ENCODE results near the gene RASA2. TPM values are rescaled to one million over a fixed set of nuclear protein-coding genes. Genes with fewer than 3 reads are reported as not detected.

The RASA2 gene
- polyA plus RNA-seq, 1 donor (not counting 4 experiments of a cell fraction or from before 2014, with no cell fraction given): 10.3 TPM

- dilution Hi-C loops (cut with MboI; ENCODE audit: extremely low pct_ligation_motif_present, low sequenced_read_pairs): no loop called here
- H3K36me3 ChIP-seq (ENCODE audit: control insufficient read depth in 2 of 2, extremely low read depth in 1 of 2, insufficient read depth in 2 of 2, low read length in 2 of 2): peaks cover 0 to 6% of the 10 kb centered on the region in 2 experiments
Observed at GRCh38 chr3:141526709-141527108, 39.9 kb downstream of the RASA2 start.

DNA sequence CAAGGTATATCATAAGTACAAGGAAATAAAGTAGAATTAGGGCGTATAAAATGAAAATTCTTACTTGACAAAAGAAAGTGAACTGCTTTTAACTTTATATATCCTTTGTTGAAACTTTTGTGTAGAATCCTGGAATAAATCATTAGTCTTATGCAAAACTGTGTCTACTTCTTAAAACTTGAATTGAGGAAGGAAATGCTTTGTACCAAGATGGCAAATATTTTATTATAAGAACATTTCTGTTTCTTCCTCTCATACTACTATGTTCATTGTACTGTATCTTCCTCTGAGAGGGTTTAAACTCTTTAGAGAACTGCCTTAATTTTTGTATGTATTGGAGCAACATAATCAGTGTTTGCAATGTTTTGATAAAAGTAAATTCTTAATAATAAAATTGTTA lies 42.0 kb downstream of the RASA2 start:
- H4K20me1 ChIP-seq (ENCODE audit: control insufficient read depth, extremely low read depth, insufficient read depth, low read length): no peaks in the 10 kb centered on the region
- no peak overlapping the region for H3K4me3 ChIP-seq (ENCODE audit: control insufficient read depth in 2 of 3, extremely low read depth in 1 of 3, insufficient read depth in 2 of 3, low read depth in 1 of 3, low read length in 3 of 3)
- H3K27me3 ChIP-seq (ENCODE audit: control insufficient read depth, extremely low read depth, insufficient read depth, low read length): no peaks in the 10 kb centered on the region
- no peak for FAIRE-seq
- H3K36me3 ChIP-seq (ENCODE audit: control insufficient read depth in 2 of 2, extremely low read depth in 1 of 2, insufficient read depth in 2 of 2, low read length in 2 of 2): peaks cover 0 to 4% of the 10 kb centered on the region in 2 experiments
- peak overlapping the region; percentile 19 for H3K4me2 ChIP-seq (ENCODE audit: control insufficient read depth, extremely low read depth, insufficient read depth, low read depth, low read length)
- no peak for DNase-seq (ENCODE audit: low read depth, low spot score)
- H3K9ac ChIP-seq (ENCODE audit: control insufficient read depth, extremely low read depth, insufficient read depth, low read length): no peak overlapping the region
- H3K9me3 ChIP-seq (ENCODE audit: control insufficient read depth, low read depth, low read length): no peaks in the 10 kb centered on the region
- no peak overlapping the region for H3K27ac ChIP-seq (ENCODE audit: control insufficient read depth, insufficient read depth, low read length)
- peaks cover 34% of the 10 kb centered on the region for H3K4me1 ChIP-seq (ENCODE audit: control insufficient read depth, extremely low read depth, insufficient read depth, low read length)
- dilution Hi-C loops (cut with MboI; ENCODE audit: extremely low pct_ligation_motif_present, low sequenced_read_pairs): no loop called here
- no peak overlapping the region for H2AFZ ChIP-seq (ENCODE audit: control insufficient read depth, low read length)
- peaks cover 19% of the 10 kb centered on the region for H3K79me2 ChIP-seq (ENCODE audit: control insufficient read depth, insufficient read depth, low read length)
- no peak for TF ChIP-seq CTCF (optimal IDR thresholded peaks at IDR 0.05 in 1 of 3, IDR thresholded peaks at IDR 0.05 in 1 of 3, conservative IDR thresholded peaks at IDR 0.05 in 1 of 3; ENCODE audit: extremely low read depth in 1 of 3, insufficient read depth in 2 of 3, low read length in 3 of 3)
- TF ChIP-seq EZH2 (IDR thresholded peaks at IDR 0.05; ENCODE audit: low read length): no peak
- no peaks in the 10 kb centered on the region for H3K9me1 ChIP-seq (ENCODE audit: control insufficient read depth, extremely low read depth, insufficient read depth, low read length)

More at GRCh38 chr3:141526709-141527108, 39.9 kb downstream of the RASA2 start:
- Histone ChIP-seq H3K27ac (ENCODE audit: control insufficient read depth, insufficient read depth, low read length) (no peak overlapping the region), H3K9me3 (ENCODE audit: control insufficient read depth, low read depth, low read length) (no peaks in the 10 kb centered on the region), H3K4me3 (ENCODE audit: control insufficient read depth in 2 of 3, extremely low read depth in 1 of 3, insufficient read depth in 2 of 3, low read depth in 1 of 3, low read length in 3 of 3) (no peak overlapping the region), H3K27me3 (ENCODE audit: control insufficient read depth, extremely low read depth, insufficient read depth, low read length) (no peaks in the 10 kb centered on the region), H3K79me2 (ENCODE audit: control insufficient read depth, insufficient read depth, low read length) (peaks cover 19% of the 10 kb centered on the region), H3K9me1 (ENCODE audit: control insufficient read depth, extremely low read depth, insufficient read depth, low read length) (no peaks in the 10 kb centered on the region), H3K4me1 (ENCODE audit: control insufficient read depth, extremely low read depth, insufficient read depth, low read length) (peaks cover 29% of the 10 kb centered on the region), H4K20me1 (ENCODE audit: control insufficient read depth, extremely low read depth, insufficient read depth, low read length) (no peaks in the 10 kb centered on the region), H3K4me2 (ENCODE audit: control insufficient read depth, extremely low read depth, insufficient read depth, low read depth, low read length) (no peak overlapping the region), H2AFZ (ENCODE audit: control insufficient read depth, low read length) (no peak overlapping the region), H3K9ac (ENCODE audit: control insufficient read depth, extremely low read depth, insufficient read depth, low read length) (no peak overlapping the region)
- FAIRE-seq (no peak), DNase-seq (ENCODE audit: low read depth, low spot score) (no peak)
- TF ChIP-seq EZH2 (IDR thresholded peaks at IDR 0.05; ENCODE audit: low read length) (no peak), CTCF (optimal IDR thresholded peaks at IDR 0.05 in 1 of 3, IDR thresholded peaks at IDR 0.05 in 1 of 3, conservative IDR thresholded peaks at IDR 0.05 in 1 of 3; ENCODE audit: extremely low read depth in 1 of 3, insufficient read depth in 2 of 3, low read length in 3 of 3) (no peak)
